Fibroblast of gingiva (primary cell): ENCODE data around the gene ACAP2.

Experiments used
- DNase-seq: peaks from one replicate; pipeline ENCODE4 v3.0.0-alpha.2; 2011; ENCODE audit warnings: low read depth

The ACAP2 gene

DNA sequence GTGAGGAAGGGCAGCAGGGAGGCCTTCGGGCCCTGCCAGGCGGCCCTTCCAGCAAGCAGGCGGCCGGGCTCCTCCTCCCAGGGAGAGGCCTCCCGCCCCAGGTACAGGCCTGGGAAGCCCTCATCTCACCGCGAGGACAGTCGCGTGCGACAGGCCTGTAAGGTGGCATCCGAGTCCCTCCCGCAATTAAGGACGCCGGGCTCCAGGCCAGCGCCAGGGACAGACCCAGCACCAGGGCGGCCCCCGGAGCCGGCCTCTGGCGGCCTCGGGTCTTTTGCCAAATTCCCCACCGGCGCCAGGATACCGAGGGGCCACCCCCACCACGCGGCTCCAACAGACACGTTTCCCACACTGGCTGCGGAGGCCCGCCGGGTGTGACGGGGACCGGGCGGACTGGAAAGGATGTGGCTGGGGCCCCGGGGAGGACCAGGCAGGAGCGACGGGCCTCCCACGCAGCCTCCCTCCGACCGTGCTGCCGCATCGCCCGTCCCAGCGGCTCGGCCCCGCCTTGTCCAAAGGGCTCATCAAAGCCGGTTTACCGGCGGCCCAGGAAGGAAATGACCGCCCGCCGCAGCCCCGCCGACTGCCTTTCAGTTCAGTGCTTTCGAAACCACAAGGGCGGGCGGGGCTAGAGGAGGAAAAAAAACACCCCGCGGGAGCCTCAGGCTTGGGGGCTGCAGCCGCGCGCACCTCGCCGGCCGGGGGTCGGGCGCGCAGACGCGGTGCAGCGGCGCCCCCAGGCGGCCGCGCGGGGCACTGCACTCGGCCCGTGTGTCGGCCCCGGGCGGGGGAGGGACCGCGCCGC is 183.1 kb downstream of the ACAP2 start:
- DNase-seq: peak; percentile 93

GRCh38 chr3:195259154-195259474 is 183.7 kb downstream of the ACAP2 start:
- DNase-seq: peak; percentile 59

DNA sequence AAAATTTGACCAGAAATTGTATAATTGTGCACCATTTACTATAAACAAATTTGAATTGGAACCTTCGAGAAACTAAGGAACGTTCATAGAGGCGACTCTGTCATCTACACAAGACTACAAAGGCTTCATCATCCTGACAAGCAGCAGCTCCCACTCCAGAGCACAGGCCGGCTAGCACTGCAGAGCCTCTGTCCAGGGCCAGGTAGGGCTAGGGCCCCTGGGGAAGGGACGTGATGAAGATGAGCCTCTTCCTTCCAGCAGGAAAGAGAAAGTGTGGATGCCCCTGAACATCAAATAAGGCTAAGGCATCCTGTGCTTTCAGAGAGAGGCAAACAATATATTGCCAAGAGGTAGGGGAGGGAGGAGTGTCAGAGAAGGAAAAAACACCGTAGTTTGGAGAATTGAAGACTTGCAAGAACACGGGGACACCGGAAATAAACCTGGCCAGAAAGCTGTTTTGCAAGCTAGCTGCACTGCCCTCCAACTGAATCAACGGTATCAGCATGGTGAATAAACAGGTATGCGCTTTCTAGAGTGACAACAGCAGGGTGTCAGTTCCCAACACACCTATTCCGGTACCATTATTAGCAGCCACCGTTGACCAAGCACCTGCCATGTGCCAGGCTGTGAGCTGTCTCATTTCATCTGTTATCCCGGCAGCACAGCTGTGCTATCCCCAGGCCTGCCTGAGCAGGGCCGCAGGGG is 184.2 kb downstream of the ACAP2 start:
- DNase-seq: no peak

DNA sequence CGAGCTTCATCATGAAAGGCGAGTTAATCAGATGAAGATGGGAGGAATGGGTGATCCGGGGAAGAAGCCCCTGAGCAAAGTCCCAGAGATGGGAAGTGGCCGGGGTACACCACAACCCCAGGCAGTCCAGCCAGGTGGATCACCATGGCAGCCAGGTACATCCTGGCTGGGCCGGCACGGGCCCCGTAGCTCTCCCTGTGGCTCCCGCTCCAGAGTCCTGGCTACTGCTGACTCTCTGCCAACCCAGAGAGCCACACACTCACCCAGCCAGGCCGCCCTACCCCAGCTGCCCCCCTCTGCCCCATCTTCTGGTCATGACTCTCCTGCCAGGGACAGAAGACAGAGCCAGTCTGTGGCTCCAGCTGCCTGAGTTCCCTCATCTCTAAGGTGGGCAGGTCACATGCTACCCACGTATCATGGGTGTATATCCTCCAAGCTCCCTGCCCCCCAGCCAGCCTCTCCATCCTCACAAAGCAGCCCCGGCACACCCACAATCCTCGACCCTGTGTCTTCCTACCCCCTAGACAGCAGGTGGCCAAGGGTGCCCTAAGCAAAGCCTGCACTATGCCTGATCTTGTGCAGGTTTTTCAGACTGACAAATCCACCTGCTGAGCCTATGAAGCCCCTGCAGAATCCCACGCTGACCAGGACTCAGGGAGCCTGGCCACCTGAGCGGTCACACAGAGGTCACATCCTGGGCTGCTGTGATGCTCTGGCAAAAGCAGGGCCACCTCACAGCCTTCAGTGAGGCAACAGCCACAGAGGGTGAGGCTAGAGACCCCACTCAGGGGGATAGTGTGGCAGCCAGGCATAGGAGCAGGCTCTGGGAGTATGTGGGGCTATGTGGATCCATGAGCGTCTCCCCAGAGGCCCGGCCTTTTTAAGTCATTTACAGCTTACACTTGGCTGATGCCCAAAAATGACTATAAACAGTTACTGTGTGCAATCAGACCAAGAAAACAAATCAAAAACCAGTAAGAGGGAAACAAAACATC is 185.1 kb downstream of the ACAP2 start:
- DNase-seq: peak; percentile 40

- DNase-seq: no peak
Measured at GRCh38 chr3:195256639-195257453, 186.0 kb downstream of the ACAP2 start.

DNA sequence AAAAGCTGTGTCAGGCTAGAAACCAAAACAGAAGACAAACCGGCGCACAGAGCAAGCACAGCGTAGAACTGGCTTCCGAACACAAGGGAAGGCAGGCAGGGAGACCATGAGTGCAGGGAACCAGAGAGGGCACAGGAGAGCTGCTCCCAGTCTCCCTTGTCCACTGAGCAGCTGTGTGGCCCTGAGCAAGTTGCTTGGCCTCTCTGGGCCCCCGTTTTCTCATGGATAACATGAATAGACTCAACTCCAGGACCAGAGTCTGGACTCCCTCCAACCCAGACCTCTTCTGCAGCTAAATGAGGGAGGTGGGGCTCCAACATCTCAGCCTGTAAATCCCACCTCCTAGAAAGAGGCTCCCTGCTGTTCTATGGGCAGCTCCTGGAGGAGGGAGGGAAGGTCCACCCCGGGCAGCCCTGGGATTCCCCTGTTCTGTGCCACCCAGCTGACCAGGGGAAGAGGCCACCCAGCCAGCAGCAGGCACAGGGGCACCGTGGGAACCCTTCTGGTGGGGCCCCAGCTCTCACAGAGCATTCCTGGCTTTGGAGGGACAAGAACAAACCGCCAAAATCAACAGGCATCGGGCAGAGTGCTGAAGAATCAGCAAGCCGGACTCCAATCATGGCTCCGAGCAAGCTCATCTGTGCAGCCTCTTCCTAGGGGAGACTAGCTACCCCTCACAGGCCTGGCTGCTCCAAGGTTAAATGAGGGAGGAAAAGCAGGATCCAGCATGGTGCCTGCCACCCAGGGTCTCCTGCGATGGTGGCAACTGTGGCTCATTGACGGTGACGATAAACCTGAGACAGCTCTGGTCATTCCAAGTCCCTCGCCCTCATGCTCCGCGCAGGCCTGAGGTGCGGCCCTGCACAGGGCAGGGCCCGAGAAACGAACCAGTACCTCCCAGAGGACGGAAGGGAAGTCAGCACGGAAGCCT is 187.0 kb downstream of the ACAP2 start:
- no peak for DNase-seq

- DNase-seq: no peak
Measured at GRCh38 chr3:195255176-195255500, 187.7 kb downstream of the ACAP2 start.

DNA sequence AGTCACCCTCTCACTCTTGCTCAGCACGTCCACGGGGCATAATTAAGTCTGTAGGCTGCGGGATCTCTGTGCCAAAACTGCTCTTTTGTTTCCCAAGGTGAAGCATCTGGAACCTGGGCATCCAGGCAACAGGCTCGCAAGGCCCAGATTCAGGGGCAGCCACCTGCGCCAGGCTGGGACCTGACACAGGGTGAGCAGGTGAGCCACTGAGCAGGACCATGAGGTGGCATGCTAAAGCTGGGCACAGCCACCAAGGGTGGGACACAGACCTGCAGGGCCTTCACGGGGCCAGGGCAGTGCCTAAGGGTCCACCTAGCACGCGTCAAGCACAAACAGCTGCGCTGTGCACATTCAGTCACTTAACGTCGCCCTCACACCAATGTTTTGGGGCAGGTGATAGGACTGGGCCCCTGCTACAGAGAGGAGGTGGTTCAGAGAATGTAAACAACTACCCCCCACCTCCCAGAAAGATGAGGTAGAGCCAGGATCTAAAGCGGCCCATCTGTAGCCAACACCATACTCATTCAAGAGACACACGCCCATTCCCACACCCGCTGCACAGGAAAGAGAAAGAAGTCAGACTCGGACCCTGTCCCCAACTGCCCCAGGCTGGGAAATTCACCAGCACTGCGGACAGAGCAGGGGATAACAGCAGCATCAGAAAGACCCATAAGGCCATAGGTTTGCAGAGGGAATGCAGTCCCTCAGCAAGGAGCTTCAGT is 188.2 kb downstream of the ACAP2 start:
- no peak for DNase-seq

- DNase-seq: no peak
Measured at GRCh38 chr3:195253923-195254432, 188.8 kb downstream of the ACAP2 start.

GRCh38 chr3:195251336-195252065 is 191.3 kb downstream of the ACAP2 start:
- no peak for DNase-seq

- DNase-seq: peak; percentile 59
Measured at GRCh38 chr3:195250473-195251251, 192.2 kb downstream of the ACAP2 start.

DNA sequence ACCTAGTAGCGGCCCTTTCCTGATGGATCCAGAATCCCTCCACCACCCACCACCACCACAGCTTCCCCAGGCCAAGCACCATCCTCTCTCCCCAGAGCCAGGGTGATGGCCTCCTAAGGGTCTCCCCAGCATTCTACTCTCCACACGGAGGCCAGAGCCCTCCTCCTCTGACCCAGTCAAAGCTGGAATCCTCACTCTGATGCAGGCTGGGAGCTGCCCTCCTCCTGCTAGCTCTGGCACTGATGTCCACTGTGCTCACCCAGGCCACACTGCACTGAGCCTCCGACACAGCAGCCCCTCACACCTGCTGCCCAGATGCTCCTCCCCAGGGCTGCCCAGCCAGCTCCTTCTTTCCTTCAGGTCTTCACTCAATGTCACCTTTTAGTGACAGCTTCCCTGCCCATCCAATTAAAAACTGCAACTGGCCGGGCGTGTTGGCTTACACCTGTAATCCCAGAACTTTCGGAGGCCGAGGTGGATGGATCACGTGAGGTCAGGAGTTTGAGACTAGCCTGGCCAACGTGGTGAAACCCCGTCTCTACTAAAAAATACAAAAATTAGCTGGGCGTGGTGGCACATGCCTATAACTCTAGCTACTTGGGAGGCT is 192.9 kb downstream of the ACAP2 start:
- no peak for DNase-seq

GRCh38 chr3:195249057-195249770 is 193.6 kb downstream of the ACAP2 start:
- no peak for DNase-seq

DNA sequence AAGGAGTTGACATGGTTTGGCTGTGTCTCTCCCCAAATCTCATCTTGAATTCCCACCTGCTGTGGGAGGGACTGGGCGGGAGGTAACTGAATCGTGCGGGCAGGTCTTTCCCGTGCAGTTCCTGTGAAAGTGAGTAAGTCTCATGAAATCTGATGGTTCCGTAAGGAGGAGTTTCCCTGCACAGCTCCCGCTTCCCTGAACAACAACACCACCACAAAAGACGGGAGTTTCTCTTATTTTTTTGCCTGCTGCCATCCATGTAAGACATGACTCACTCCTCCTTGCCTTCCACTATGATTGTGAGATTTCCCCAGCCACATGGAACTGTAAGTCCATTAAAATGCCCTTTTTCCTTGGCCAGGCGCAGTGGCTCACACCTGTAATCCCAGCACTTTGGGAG is 194.5 kb downstream of the ACAP2 start:
- DNase-seq: no peak

DNA sequence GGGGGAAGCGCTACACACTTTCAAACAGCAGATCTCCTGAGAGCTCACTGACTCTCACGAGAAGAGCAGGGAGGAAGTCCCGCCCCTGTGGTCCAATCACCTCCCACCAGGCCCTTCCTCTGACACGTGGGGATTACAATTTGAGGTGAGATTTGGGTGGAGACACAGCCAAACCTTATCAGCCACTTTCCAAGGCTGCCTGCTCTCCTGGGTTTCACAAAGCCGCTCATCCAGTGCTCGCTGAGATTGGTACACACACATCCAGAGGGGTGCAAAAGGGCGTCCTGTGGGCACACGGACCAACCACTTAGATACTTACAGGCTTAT is 195.0 kb downstream of the ACAP2 start:
- no peak for DNase-seq

- DNase-seq: no peak
Measured at GRCh38 chr3:195247086-195247862, 195.5 kb downstream of the ACAP2 start.
